Esophagus squamous epithelium (tissue), 5 donors: ENCODE data around the gene CEP350. TPM values are rescaled to one million over a fixed set of nuclear protein-coding genes. Genes with fewer than 3 reads are reported as not detected.

Source experiments
- DNase-seq: peaks from one replicate; lab custom pipeline; 2025; lab: John Stamatoyannopoulos, UW
- H3K27ac ChIP-seq, 4 donors: fragments of 200-600 bp; sonication (generic); one replicate each; pipeline ENCODE4 v1.5.1; 2016 to 2019; ENCODE audit warnings: mild to moderate bottlenecking in 1 of 4
- H3K27me3 ChIP-seq, 4 donors: fragments of 200-600 bp; sonication (generic); 1 replicate in 3 of 4; 2 replicates in 1 of 4; pipeline versions ENCODE4 v1.5.1 to v1.6.0; 2017 to 2021; ENCODE audit warnings: antibody characterized with exemption in 1 of 4
- H3K36me3 ChIP-seq, 3 donors: fragments of 200-600 bp; sonication (generic); one replicate each; pipeline ENCODE4 v1.5.1; 2016 to 2019
- H3K4me1 ChIP-seq, 3 donors: fragments of 200-600 bp; sonication (generic); one replicate each; pipeline ENCODE4 v1.5.1; 2017 to 2019
- H3K4me3 ChIP-seq, 4 donors: fragments of 200-600 bp; sonication (generic); 1 replicate in 3 of 4; 2 replicates in 1 of 4; pipeline ENCODE4 v1.5.1; 2016 to 2019; ENCODE audit warnings: mild to moderate bottlenecking in 2 of 4, moderate library complexity in 1 of 4
- H3K9me3 ChIP-seq, 3 donors: fragments of 200-600 bp; sonication (generic); one replicate each; pipeline ENCODE4 v1.5.1; 2016 to 2019
- POLR2A ChIP-seq, 4 donors: fragments of 450-650 bp; IDR thresholded peaks; one replicate each; pipeline ENCODE4 v1.6.1; 2017; ENCODE audit warnings: antibody characterized with exemption in 4 of 4, mild to moderate bottlenecking in 4 of 4, moderate library complexity in 3 of 4
- WGBS, 2 donors: methylation state at CpG; one replicate each; pipeline ENCODE4 v1.1.5; 2018; 5-methylcytosine and 5-hydroxymethylcytosine counted together
- intact Hi-C: fragments of 100-400 bp; cut with DNase I; formaldehyde crosslinking; loops from one replicate; pipeline ENCODE4 v1.15.0; 2022
- total RNA-seq, 4 donors: library from RNA; depleted of rRNA; stranded (reverse); fragments of >200 nt; gene quantifications; one replicate each; pipeline ENCODE4 v1.1.0, GENCODE V29; 2016
- TF ChIP-seq, protein P1 (sequence below), 6 experiments: fragments of 450-650 bp in 4 of 6; fragments of 200-600 bp in 2 of 6; sonication (generic) in 2 of 6; IDR thresholded peaks; one replicate each; pipeline ENCODE4 v1.5.1; 2016 to 2019; ENCODE audit warnings: antibody characterized with exemption in 6 of 6, mild to moderate bottlenecking in 4 of 6, moderate library complexity in 4 of 6
- donor health status: DM: yes; HTN: yes; CAD: no.

The CEP350 gene
- total RNA-seq, 4 donors from 2014 or later, result 31.1 to 66.9 (median 45.2) TPM

DNA sequence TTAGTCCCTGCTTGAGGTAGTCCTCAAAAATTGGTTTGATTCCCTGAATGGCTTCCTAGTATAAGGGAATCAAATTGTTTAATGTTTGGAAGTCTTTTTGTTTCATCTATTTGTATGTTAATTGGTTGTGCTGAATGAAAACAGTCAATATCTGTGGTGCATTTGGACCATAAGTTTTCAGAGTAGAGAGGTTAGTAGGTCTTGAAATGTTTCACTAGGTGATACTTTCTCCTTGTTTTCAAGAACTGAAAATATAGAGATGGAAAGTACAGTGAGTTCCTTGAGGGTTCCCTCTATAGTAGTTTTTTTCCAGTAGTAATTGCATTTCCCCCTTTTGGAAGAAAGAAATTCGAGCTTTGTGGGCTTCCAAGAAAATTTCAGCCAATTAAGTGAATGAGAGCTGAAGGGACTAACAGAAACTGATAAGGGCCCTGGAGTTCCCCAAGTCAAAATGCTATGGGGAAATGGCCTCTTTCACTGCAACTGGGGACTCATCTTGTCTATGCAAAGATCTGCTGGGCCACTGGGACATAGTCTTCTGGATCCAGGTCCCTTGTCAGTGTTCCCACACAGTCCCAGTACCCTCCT, 18.6 kb upstream of the CEP350 start:
- H3K27ac ChIP-seq, result no peak overlapping the region
- no peak for DNase-seq
- no peaks in the 10 kb centered on the region for H3K27me3 ChIP-seq
- no peaks in the 10 kb centered on the region for H3K36me3 ChIP-seq
- no peaks in the 10 kb centered on the region for H3K9me3 ChIP-seq
- H3K4me3 ChIP-seq, result no peak overlapping the region
- WGBS, 2 donors, result 58 to 60% methylated on average over 1 of the region's 1 CpG
- intact Hi-C loops, result no loop called here
- peaks cover 0 to 4% (median 0%) of the 10 kb centered on the region in 3 donors for H3K4me1 ChIP-seq
- TF ChIP-seq, protein P1, sequence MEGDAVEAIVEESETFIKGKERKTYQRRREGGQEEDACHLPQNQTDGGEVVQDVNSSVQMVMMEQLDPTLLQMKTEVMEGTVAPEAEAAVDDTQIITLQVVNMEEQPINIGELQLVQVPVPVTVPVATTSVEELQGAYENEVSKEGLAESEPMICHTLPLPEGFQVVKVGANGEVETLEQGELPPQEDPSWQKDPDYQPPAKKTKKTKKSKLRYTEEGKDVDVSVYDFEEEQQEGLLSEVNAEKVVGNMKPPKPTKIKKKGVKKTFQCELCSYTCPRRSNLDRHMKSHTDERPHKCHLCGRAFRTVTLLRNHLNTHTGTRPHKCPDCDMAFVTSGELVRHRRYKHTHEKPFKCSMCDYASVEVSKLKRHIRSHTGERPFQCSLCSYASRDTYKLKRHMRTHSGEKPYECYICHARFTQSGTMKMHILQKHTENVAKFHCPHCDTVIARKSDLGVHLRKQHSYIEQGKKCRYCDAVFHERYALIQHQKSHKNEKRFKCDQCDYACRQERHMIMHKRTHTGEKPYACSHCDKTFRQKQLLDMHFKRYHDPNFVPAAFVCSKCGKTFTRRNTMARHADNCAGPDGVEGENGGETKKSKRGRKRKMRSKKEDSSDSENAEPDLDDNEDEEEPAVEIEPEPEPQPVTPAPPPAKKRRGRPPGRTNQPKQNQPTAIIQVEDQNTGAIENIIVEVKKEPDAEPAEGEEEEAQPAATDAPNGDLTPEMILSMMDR (IDR thresholded peaks at IDR 0.05), result no peak
- TF ChIP-seq POLR2A (IDR thresholded peaks at IDR 0.05), result no peak

DNA sequence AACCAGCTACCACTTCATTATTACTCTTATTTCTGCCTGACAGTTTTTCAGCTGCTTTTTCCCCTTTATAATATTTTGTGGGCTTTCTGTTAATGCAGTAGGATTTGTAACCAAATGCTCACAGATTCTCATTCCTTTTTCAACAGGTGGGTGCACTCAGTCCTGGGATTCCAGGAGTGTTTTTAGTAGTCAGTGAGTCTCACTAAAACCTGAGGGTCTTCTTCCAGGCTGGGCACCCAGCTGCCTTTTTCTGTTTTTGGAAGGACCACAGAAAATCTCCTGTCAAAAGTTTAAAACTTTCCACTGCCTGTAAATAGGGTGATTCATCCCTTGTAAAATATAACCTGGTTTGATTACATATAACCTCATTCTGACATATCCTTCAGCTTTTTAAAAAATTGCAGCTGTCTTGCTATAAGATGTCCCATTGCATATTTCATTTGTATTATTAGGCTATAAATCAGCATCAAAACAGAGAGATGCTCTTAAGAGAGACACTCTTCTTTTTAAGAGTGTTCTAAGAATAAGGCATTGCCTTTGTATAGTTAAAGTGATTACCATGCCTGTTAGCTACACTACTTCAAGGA, 16.8 kb upstream of the CEP350 start:
- no peak for TF ChIP-seq POLR2A (IDR thresholded peaks at IDR 0.05)
- TF ChIP-seq, protein P1 (IDR thresholded peaks at IDR 0.05), result no peak
- no peak for DNase-seq
- Histone ChIP-seq H3K4me3 (no peak overlapping the region), H3K27me3 (no peaks in the 10 kb centered on the region), H3K27ac (no peak overlapping the region), H3K36me3 (no peaks in the 10 kb centered on the region), H3K4me1 (peaks cover 0 to 4% (median 0%) of the 10 kb centered on the region in 3 donors), H3K9me3 (no peaks in the 10 kb centered on the region)
- intact Hi-C loops, result no loop called here

DNA sequence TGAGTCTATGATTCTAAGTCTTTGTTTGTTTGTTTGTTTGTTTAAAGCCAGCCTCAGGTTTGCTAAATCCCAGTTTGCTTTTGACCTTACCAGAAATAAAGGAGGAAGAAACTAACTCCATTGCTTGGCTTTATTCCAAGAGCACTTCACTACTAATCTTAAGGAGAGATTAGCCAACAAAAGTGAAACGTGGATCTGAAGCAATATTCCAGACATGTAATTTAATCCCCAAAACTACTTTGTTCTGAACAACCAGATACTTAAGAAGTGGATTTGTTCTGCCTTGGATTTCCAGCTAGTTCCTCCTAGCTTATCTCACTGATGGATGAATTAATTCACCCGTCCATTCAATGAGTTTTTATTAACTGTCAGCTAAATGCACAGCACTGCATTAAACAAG, 15.9 kb upstream of the CEP350 start:
- Histone ChIP-seq H3K4me1 (peaks cover 0 to 4% (median 0%) of the 10 kb centered on the region in 3 donors), H3K9me3 (no peaks in the 10 kb centered on the region), H3K36me3 (no peaks in the 10 kb centered on the region), H3K4me3 (no peak overlapping the region), H3K27me3 (no peaks in the 10 kb centered on the region), H3K27ac (no peak overlapping the region)
- 22 to 23% methylated on average over 2 of the region's 2 CpGs for WGBS, 2 donors
- DNase-seq, result no peak
- intact Hi-C loops, result no loop called here
- no peak for TF ChIP-seq POLR2A (IDR thresholded peaks at IDR 0.05)
- TF ChIP-seq, protein P1 (IDR thresholded peaks at IDR 0.05), result no peak

DNA sequence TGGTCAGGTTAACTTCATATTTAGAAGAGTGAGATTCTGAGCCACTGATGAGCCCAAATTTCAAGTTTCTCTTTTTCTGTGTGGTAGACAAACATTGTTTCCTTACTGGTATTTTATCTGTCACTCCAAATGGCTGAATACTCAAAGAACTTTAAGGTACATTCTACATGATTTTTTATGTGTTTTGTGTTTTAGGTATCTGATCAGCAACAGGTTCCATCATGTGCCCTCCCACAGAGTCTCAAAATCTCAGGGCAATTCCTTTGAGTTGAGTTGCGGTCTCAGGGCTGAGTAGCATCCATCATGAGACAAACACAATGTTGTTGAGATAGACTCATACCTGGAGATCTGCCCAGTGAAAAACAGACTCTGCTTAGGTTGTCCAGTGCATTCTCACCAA, 14.7 kb upstream of the CEP350 start:
- H3K4me1 ChIP-seq, result peaks cover 0 to 4% (median 0%) of the 10 kb centered on the region in 3 donors
- H3K4me3 ChIP-seq, result no peak overlapping the region
- no peaks in the 10 kb centered on the region for H3K9me3 ChIP-seq
- 90 to 100% methylated on average over 1 of the region's 1 CpG for WGBS, 2 donors
- no peak overlapping the region for H3K27ac ChIP-seq
- no peak for DNase-seq
- H3K36me3 ChIP-seq, result no peaks in the 10 kb centered on the region
- intact Hi-C loops, result no loop called here
- no peak for TF ChIP-seq POLR2A (IDR thresholded peaks at IDR 0.05)
- TF ChIP-seq, protein P1 (IDR thresholded peaks at IDR 0.05), result no peak
- no peaks in the 10 kb centered on the region for H3K27me3 ChIP-seq

DNA sequence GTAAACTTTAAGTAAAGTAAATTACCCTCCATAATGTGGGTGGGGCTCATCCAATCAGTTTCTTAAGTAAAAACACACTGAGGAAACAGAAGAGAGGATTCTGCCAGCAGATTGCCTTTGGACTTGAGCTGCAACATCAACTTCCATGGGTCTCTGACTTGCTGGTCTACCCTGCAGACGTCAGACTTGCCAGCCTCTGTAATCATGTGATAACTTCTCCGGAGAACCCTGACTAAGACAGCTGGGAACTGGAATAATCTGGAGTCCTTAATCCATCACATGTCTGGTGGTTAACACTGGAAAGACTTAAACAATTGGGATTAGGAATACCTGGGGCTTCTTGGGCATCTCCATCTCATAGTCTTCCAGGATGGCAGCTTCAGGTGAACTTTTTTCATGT, 13.2 kb upstream of the CEP350 start:
- WGBS, 2 donors, result 27 to 70% methylated on average over 1 to 2 of the region's 2 CpGs

More for the DNA sequence above, 13.2 kb upstream of the CEP350 start:
- Histone ChIP-seq H3K4me3 (no peak overlapping the region), H3K27me3 (no peaks in the 10 kb centered on the region), H3K27ac (no peak overlapping the region), H3K9me3 (no peaks in the 10 kb centered on the region), H3K4me1 (peaks cover 0 to 4% (median 0%) of the 10 kb centered on the region in 3 donors), H3K36me3 (no peaks in the 10 kb centered on the region)
- no peak for DNase-seq
- intact Hi-C loops, result no loop called here
- TF ChIP-seq, protein P1 (IDR thresholded peaks at IDR 0.05), result no peak
- TF ChIP-seq POLR2A (IDR thresholded peaks at IDR 0.05), result no peak
